ENCODE data around the gene ABL1.

DNA sequence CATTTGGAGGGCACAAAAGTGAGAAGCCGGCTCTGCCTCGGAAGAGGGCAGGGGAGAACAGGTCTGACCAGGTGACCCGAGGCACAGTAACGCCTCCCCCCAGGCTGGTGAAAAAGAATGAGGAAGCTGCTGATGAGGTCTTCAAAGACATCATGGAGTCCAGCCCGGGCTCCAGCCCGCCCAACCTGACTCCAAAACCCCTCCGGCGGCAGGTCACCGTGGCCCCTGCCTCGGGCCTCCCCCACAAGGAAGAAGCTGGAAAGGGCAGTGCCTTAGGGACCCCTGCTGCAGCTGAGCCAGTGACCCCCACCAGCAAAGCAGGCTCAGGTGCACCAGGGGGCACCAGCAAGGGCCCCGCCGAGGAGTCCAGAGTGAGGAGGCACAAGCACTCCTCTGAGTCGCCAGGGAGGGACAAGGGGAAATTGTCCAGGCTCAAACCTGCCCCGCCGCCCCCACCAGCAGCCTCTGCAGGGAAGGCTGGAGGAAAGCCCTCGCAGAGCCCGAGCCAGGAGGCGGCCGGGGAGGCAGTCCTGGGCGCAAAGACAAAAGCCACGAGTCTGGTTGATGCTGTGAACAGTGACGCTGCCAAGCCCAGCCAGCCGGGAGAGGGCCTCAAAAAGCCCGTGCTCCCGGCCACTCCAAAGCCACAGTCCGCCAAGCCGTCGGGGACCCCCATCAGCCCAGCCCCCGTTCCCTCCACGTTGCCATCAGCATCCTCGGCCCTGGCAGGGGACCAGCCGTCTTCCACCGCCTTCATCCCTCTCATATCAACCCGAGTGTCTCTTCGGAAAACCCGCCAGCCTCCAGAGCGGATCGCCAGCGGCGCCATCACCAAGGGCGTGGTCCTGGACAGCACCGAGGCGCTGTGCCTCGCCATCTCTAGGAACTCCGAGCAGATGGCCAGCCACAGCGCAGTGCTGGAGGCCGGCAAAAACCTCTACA is 49.8 kb downstream of the ABL1 start:
- TF ChIP-seq GATA3 (IDR thresholded peaks at IDR 0.05; ENCODE audit: low read depth, low read length), result no peak
- TF ChIP-seq GATA2 (IDR thresholded peaks at IDR 0.05; ENCODE audit: low read depth, low read length), result no peak
